ENCODE measurements around the gene ARNT2. TPM values are rescaled to one million over a fixed set of nuclear protein-coding genes. Genes with fewer than 3 reads are reported as not detected.

ARNT2 gene
- total and polyA plus RNA-seq, 10 of the 15 experiments (the other 5 are each of a cell fraction or from before 2014, with no cell fraction given), result 0.07 to 0.49 (median 0.09) TPM; not detected in 6

- TF ChIP-seq CTCF (IDR thresholded peaks at IDR 0.05 in 2 of 3, conservative IDR thresholded peaks at IDR 0.05 in 1 of 3; ENCODE audit: control insufficient read depth in 2 of 3, extremely low read depth in 1 of 3, insufficient read depth in 1 of 3, low read depth in 3 of 3, low read length in 3 of 3) (no peak), PML (IDR thresholded peaks at IDR 0.05; ENCODE audit: low read length) (no peak), ATF7 (IDR thresholded peaks at IDR 0.05; ENCODE audit: low read depth) (no peak), RBBP5 (conservative IDR thresholded peaks at IDR 0.05) (no peak)
These were observed 146.2 kb downstream of the ARNT2 start (continued) for GRCh38 chr15:80550219-80550907.

DNA sequence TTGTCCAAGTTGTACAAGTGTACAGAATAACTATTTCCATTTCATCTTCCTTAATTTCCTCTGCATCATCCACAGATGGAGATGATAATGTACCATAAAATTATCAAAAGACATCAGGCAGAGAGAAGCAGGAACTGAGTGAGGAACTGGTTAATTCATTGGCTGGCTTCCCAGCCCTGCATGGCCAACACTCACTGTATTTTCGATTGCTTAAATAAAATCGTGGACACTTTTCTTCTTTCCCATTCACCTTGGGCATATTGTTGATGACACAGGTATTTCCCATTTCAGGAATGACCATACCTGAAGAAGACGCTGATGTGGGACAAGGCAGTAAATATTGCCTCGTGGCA is 146.7 kb downstream of the ARNT2 start:
- FAIRE-seq (no peak), DNase-seq (ENCODE audit: low read depth, low spot score) (no peak), ATAC-seq (no peak; the same call in 2 of the 3 replicates)
- ChIA-PET POLR2A (no interaction called here), CTCF (no interaction called here), SMC1A (ENCODE audit: uncharacterized antibody, unreplicated experiment) (no interaction called here), RAD21 (ENCODE audit: unreplicated experiment) (no interaction called here)
- intact Hi-C loops (cut with micrococcal nuclease; ENCODE audit: unreplicated experiment) (no loop called here), in situ Hi-C loops (cut with MboI) (no loop called here)
- peaks cover 0 to 5% of the 10 kb centered on the region in 2 experiments; a peak in 2 of 4 replicates for H3K27me3 ChIP-seq (replicated peaks in 1 of 2; ENCODE audit: control insufficient read depth in 2 of 2, insufficient read depth in 2 of 2, low read length in 1 of 2)
- H3K9me3 ChIP-seq (replicated peaks; ENCODE audit: control insufficient read depth, insufficient read depth, low read length), result no peaks in the 10 kb centered on the region
- H3K9ac ChIP-seq (ENCODE audit: control insufficient read depth, insufficient read depth, low read length), result no peak overlapping the region
- no peaks in the 10 kb centered on the region for H3K79me2 ChIP-seq (ENCODE audit: control insufficient read depth, insufficient read depth, low read length)
- H3K4me1 ChIP-seq (ENCODE audit: control insufficient read depth, insufficient read depth, low read length), result peaks cover 7% of the 10 kb centered on the region
- no peak overlapping the region for H3K27ac ChIP-seq (ENCODE audit: control insufficient read depth, insufficient read depth)
- no peak for TF ChIP-seq NR2C2 (IDR thresholded peaks at IDR 0.05; ENCODE audit: borderline replicate concordance, control insufficient read depth, insufficient read length, low read depth)
- 11% methylated on average over 4 of the region's 4 CpGs for WGBS (ENCODE audit: insufficient coverage, insufficient replicate concordance, low lambda C conversion rate, missing lambda C conversion rate)
- H3K4me3 ChIP-seq, result no peak overlapping the region
- no peaks in the 10 kb centered on the region for H4K20me1 ChIP-seq (ENCODE audit: control insufficient read depth, insufficient read depth)
- H3K4me2 ChIP-seq (ENCODE audit: control insufficient read depth, insufficient read depth), result no peak overlapping the region; the same call in 1 of the 2 replicates
- H2AFZ ChIP-seq (ENCODE audit: control insufficient read depth, low read depth, low read length), result no peak overlapping the region
- BruUV-seq (replicated peaks), result no TSS peak
- no peaks in the 10 kb centered on the region for H3K36me3 ChIP-seq (ENCODE audit: control insufficient read depth in 2 of 2, insufficient read depth in 2 of 2, low read length in 1 of 2)

Data from GM12878 (cell line).